Measurements from ENCODE around the gene RNF213. TPM values are rescaled to one million over a fixed set of nuclear protein-coding genes. Genes with fewer than 3 reads are reported as not detected.

The RNF213 gene
- total and polyA plus RNA-seq, 10 of the 15 experiments (the other 5 are each of a cell fraction or from before 2014, with no cell fraction given) = 18.6 to 145 (median 65.8) TPM

DNA sequence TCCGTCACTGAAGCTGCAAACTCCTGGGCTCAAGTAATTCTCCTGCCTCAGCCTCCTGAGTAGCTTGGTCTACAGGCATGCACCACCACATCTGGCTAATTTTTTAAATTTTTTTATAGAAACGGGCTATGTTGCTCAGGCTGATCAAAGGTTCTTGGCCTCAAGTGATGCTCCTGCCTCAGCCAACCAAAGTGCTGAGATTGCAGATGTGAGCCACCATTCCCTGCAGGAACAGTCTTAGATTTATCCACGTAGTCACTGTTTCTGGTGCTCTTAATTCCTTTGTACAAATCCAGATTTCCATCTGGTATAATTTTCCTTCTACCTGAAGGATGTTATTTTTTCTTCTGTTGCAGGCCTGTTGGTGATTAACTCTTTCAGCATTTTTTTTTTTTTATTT, 27.4 kb upstream of the RNF213 start (continued):
- TF ChIP-seq, protein P1, sequence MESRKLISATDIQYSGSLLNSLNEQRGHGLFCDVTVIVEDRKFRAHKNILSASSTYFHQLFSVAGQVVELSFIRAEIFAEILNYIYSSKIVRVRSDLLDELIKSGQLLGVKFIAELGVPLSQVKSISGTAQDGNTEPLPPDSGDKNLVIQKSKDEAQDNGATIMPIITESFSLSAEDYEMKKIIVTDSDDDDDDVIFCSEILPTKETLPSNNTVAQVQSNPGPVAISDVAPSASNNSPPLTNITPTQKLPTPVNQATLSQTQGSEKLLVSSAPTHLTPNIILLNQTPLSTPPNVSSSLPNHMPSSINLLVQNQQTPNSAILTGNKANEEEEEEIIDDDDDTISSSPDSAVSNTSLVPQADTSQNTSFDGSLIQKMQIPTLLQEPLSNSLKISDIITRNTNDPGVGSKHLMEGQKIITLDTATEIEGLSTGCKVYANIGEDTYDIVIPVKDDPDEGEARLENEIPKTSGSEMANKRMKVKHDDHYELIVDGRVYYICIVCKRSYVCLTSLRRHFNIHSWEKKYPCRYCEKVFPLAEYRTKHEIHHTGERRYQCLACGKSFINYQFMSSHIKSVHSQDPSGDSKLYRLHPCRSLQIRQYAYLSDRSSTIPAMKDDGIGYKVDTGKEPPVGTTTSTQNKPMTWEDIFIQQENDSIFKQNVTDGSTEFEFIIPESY (IDR thresholded peaks at IDR 0.05) = no peak
- no peak for TF ChIP-seq ZNF384 (IDR thresholded peaks at IDR 0.05; ENCODE audit: borderline replicate concordance, low read depth, low read length)
- TF ChIP-seq, protein P2, sequence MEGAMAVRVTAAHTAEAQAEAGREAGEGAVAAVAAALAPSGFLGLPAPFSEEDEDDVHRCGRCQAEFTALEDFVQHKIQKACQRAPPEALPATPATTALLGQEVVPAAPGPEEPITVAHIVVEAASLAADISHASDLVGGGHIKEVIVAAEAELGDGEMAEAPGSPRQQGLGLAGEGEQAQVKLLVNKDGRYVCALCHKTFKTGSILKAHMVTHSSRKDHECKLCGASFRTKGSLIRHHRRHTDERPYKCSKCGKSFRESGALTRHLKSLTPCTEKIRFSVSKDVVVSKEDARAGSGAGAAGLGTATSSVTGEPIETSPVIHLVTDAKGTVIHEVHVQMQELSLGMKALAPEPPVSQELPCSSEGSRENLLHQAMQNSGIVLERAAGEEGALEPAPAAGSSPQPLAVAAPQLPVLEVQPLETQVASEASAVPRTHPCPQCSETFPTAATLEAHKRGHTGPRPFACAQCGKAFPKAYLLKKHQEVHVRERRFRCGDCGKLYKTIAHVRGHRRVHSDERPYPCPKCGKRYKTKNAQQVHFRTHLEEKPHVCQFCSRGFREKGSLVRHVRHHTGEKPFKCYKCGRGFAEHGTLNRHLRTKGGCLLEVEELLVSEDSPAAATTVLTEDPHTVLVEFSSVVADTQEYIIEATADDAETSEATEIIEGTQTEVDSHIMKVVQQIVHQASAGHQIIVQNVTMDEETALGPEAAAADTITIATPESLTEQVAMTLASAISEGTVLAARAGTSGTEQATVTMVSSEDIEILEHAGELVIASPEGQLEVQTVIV (IDR thresholded peaks at IDR 0.05; ENCODE audit: borderline replicate concordance, partially characterized antibody) = no peak

DNA sequence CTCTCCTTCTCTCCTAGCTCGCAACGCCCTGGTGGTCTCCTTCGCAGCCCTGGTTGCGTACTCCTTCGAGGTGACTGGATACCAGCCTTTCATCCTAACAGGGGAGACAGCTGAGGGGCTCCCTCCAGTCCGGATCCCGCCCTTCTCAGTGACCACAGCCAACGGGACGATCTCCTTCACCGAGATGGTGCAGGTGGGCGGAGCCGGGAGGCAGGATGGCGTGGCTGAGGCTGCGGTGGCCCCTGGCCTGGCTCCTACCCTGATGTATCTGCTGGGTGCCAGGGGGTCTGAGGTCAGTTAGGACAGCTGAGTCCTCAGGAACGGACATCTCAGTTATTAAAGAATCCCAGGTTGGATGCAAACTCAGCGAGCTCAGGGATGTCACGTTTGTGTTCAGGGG, 23.7 kb upstream of the RNF213 start:
- SMC1A ChIA-PET (ENCODE audit: uncharacterized antibody, unreplicated experiment) = interaction anchor here (0.5 kb wide), 1 partner anchor 47 kb away, joined by 4 read pairs; no protein-coding TSS in a partner anchor
- Histone ChIP-seq H2AFZ (ENCODE audit: control insufficient read depth, low read depth, low read length) (no peak overlapping the region), H3K79me2 (ENCODE audit: control insufficient read depth, insufficient read depth, low read length) (no peaks in the 10 kb centered on the region), H3K9ac (ENCODE audit: control insufficient read depth, insufficient read depth, low read length) (no peak overlapping the region), H3K36me3 (ENCODE audit: control insufficient read depth in 2 of 2, insufficient read depth in 2 of 2, low read length in 1 of 2) (no peaks in the 10 kb centered on the region), H3K27ac (ENCODE audit: control insufficient read depth, insufficient read depth) (no peak overlapping the region), H3K4me1 (ENCODE audit: control insufficient read depth, insufficient read depth, low read length) (no peaks in the 10 kb centered on the region), H4K20me1 (ENCODE audit: control insufficient read depth, insufficient read depth) (no peaks in the 10 kb centered on the region), H3K27me3 (replicated peaks in 1 of 2; ENCODE audit: control insufficient read depth in 2 of 2, insufficient read depth in 2 of 2, low read length in 1 of 2) (no peaks in the 10 kb centered on the region), H3K4me3 (no peak overlapping the region), H3K4me2 (ENCODE audit: control insufficient read depth, insufficient read depth) (no peak overlapping the region), H3K9me3 (replicated peaks; ENCODE audit: control insufficient read depth, insufficient read depth, low read length) (peaks cover 9% of the 10 kb centered on the region; the same call in 2 of the 3 replicates)
- FAIRE-seq (no peak), ATAC-seq (no peak), DNase-seq (ENCODE audit: low read depth, low spot score) (no peak)
- in situ Hi-C loops (cut with MboI) = no loop called here
- POLR2A ChIA-PET = no interaction called here
- intact Hi-C loops (cut with micrococcal nuclease; ENCODE audit: unreplicated experiment) = no loop called here
- CTCF ChIA-PET = no interaction called here
- 65% methylated on average over 16 of the region's 17 CpGs for WGBS (ENCODE audit: insufficient coverage, insufficient replicate concordance, low lambda C conversion rate, missing lambda C conversion rate)
- BruUV-seq (replicated peaks) = no TSS peak
- RAD21 ChIA-PET (ENCODE audit: unreplicated experiment) = interaction anchor here (1.0 kb wide), 1 partner anchor 41 kb away, joined by 3 read pairs; no protein-coding TSS in a partner anchor
- TF ChIP-seq RELA (IDR thresholded peaks at IDR 0.05; ENCODE audit: borderline replicate concordance, partially characterized antibody) (no peak), IKZF2 (IDR thresholded peaks at IDR 0.05) (no peak), NBN (IDR thresholded peaks at IDR 0.05) (no peak), CEBPB (IDR thresholded peaks at IDR 0.05; ENCODE audit: borderline replicate concordance in 1 of 2, low read depth in 2 of 2, low read length in 2 of 2) (no peak), ATF7 (IDR thresholded peaks at IDR 0.05; ENCODE audit: low read depth) (no peak), SMARCA5 (IDR thresholded peaks at IDR 0.05) (no peak)
- TF ChIP-seq, protein P3, sequence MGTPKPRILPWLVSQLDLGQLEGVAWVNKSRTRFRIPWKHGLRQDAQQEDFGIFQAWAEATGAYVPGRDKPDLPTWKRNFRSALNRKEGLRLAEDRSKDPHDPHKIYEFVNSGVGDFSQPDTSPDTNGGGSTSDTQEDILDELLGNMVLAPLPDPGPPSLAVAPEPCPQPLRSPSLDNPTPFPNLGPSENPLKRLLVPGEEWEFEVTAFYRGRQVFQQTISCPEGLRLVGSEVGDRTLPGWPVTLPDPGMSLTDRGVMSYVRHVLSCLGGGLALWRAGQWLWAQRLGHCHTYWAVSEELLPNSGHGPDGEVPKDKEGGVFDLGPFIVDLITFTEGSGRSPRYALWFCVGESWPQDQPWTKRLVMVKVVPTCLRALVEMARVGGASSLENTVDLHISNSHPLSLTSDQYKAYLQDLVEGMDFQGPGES (IDR thresholded peaks at IDR 0.05) = no peak
- TF ChIP-seq, protein P4, sequence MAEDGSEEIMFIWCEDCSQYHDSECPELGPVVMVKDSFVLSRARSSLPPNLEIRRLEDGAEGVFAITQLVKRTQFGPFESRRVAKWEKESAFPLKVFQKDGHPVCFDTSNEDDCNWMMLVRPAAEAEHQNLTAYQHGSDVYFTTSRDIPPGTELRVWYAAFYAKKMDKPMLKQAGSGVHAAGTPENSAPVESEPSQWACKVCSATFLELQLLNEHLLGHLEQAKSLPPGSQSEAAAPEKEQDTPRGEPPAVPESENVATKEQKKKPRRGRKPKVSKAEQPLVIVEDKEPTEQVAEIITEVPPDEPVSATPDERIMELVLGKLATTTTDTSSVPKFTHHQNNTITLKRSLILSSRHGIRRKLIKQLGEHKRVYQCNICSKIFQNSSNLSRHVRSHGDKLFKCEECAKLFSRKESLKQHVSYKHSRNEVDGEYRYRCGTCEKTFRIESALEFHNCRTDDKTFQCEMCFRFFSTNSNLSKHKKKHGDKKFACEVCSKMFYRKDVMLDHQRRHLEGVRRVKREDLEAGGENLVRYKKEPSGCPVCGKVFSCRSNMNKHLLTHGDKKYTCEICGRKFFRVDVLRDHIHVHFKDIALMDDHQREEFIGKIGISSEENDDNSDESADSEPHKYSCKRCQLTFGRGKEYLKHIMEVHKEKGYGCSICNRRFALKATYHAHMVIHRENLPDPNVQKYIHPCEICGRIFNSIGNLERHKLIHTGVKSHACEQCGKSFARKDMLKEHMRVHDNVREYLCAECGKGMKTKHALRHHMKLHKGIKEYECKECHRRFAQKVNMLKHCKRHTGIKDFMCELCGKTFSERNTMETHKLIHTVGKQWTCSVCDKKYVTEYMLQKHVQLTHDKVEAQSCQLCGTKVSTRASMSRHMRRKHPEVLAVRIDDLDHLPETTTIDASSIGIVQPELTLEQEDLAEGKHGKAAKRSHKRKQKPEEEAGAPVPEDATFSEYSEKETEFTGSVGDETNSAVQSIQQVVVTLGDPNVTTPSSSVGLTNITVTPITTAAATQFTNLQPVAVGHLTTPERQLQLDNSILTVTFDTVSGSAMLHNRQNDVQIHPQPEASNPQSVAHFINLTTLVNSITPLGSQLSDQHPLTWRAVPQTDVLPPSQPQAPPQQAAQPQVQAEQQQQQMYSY (CRISPR knock-in tag; IDR thresholded peaks at IDR 0.05) = no peak

Measured in GM12878 (cell line).